ENCODE results near the gene CELA2A.

GRCh38 chr1:15411593-15412137, 44.9 kb upstream of the CELA2A start:
- TF ChIP-seq POLR2A (IDR thresholded peaks at IDR 0.05) (no peak), CTCF (IDR thresholded peaks at IDR 0.05) (no peak)
